HG03460 (cell line): ENCODE measurements around the gene ZNF436.
"Not testable (repeated sequence)": the region's sequence is repeated elsewhere in the genome, so short reads cannot be mapped to it uniquely, and the experiment has no call there.

ENCODE experiments used
- ATAC-seq: cut with Tn5 transposase; IDR thresholded peaks from one replicate; pipeline ENCODE4 v1.9.1; 2021; ENCODE audit not compliant: unreplicated experiment

ZNF436 gene

GRCh38 chr1:23322770-23323169 is 46.9 kb downstream of the ZNF436 start:
- ATAC-seq: no peak

- ATAC-seq: not testable (repeated sequence)
Observed at GRCh38 chr1:23310280-23310679, 59.4 kb downstream of the ZNF436 start.
